Measurements from ENCODE around the gene DOCK3. TPM values are rescaled to one million over a fixed set of nuclear protein-coding genes. Genes with fewer than 3 reads are reported as not detected.

DOCK3 gene
- total and polyA plus RNA-seq, 2 donors (not counting 3 experiments of a cell fraction or from before 2014, with no cell fraction given), result 0.08 to 0.13 TPM

DNA sequence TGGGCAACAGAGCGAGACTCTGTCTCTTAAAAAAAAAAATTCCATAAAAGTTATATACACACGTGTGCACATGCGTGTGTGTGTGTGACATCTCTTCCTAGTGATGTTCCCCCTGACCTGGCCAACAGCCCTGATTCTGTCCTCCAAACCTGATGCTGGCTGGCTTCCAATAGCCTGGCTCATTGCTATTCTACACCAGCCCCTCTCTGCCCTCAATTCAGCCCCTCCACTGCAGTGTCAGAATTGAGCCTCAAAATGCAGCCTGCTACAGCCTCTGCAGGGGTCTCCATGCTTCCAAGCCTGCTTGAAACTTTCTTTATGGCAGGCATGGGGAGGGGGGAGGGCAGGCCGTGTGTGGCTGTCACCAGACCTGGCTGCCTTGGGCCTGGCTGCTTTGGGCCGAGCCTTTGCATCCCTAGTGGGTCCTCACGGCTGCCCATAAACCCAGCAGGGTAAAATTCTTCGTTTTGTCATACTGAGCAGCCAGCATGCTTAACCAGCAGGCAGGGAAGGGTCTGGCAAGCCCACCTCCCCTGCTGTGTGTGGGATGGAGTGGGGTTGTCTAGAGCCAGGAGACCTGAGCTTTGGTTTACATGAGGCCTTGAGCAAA, 22.7 kb upstream of the DOCK3 start:
- no peaks in the 10 kb centered on the region for H4K20me1 ChIP-seq (replicated peaks; ENCODE audit: control insufficient read depth, extremely low read depth, insufficient read depth, low read length)
- H3K27me3 ChIP-seq (ENCODE audit: control insufficient read depth in 2 of 2, insufficient read depth in 2 of 2, low read length in 2 of 2), result no peaks in the 10 kb centered on the region
- H3K4me3 ChIP-seq (replicated peaks in 1 of 3; ENCODE audit: insufficient read depth in 1 of 3, low read depth in 1 of 3, low read length in 3 of 3), result no peak overlapping the region
- no peak overlapping the region for H3K9ac ChIP-seq (replicated peaks; ENCODE audit: extremely low read depth, insufficient read depth, low read length)
- no peak overlapping the region for H3K27ac ChIP-seq (ENCODE audit: insufficient read depth, low read depth, low read length)
- H2AFZ ChIP-seq (ENCODE audit: low read depth, low read length), result no peak overlapping the region
- H3K9me3 ChIP-seq (replicated peaks; ENCODE audit: control insufficient read depth, insufficient read depth, low read length), result no peaks in the 10 kb centered on the region
- H3K4me1 ChIP-seq (ENCODE audit: control insufficient read depth, extremely low read depth, insufficient read depth, low read length), result no peaks in the 10 kb centered on the region
- intact Hi-C loops (cut with micrococcal nuclease) (loop anchor here (1.0 kb wide), 2 partner anchors 36 to 80 kb away; no protein-coding TSS in a partner anchor), dilution Hi-C loops (cut with MboI; ENCODE audit: extremely low pct_ligation_motif_present, low sequenced_read_pairs) (no loop called here)
- ChIA-PET POLR2A (no interaction called here), CTCF (interaction anchor here (0.6 to 4.0 kb wide), 12 partner anchors 10 to 720 kb away, joined by 3 to 65 read pairs (median 6); partner anchors contain the start of genes HEMK1 and MAPKAPK3)
- TF ChIP-seq, protein P1, sequence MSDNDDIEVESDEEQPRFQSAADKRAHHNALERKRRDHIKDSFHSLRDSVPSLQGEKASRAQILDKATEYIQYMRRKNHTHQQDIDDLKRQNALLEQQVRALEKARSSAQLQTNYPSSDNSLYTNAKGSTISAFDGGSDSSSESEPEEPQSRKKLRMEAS (IDR thresholded peaks at IDR 0.05; ENCODE audit: insufficient read depth, insufficient read length), result no peak
- no peak for TF ChIP-seq MYC (IDR thresholded peaks at IDR 0.05; ENCODE audit: low read depth, low read length)
- no peak for TF ChIP-seq FOS (IDR thresholded peaks at IDR 0.05; ENCODE audit: borderline replicate concordance, insufficient read depth, low read length)
- TF ChIP-seq EZH2 (IDR thresholded peaks at IDR 0.05; ENCODE audit: borderline replicate concordance, low read depth, low read length, severe bottlenecking), result no peak
- TF ChIP-seq, protein P2, sequence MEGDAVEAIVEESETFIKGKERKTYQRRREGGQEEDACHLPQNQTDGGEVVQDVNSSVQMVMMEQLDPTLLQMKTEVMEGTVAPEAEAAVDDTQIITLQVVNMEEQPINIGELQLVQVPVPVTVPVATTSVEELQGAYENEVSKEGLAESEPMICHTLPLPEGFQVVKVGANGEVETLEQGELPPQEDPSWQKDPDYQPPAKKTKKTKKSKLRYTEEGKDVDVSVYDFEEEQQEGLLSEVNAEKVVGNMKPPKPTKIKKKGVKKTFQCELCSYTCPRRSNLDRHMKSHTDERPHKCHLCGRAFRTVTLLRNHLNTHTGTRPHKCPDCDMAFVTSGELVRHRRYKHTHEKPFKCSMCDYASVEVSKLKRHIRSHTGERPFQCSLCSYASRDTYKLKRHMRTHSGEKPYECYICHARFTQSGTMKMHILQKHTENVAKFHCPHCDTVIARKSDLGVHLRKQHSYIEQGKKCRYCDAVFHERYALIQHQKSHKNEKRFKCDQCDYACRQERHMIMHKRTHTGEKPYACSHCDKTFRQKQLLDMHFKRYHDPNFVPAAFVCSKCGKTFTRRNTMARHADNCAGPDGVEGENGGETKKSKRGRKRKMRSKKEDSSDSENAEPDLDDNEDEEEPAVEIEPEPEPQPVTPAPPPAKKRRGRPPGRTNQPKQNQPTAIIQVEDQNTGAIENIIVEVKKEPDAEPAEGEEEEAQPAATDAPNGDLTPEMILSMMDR (IDR thresholded peaks at IDR 0.05; ENCODE audit: extremely low read depth in 1 of 2, insufficient read depth in 1 of 2, low read depth in 1 of 2, low read length in 2 of 2), result no peak
- no peak for TF ChIP-seq GATA2 (IDR thresholded peaks at IDR 0.05; ENCODE audit: insufficient read depth, insufficient read length, low read depth, low read length)
- no peak for TF ChIP-seq POLR2AphosphoS5 (IDR thresholded peaks at IDR 0.05; ENCODE audit: insufficient read depth, low read depth, low read length)
- TF ChIP-seq POLR2A (IDR thresholded peaks at IDR 0.05; ENCODE audit: low read depth, low read length), result no peak
- no peak for TF ChIP-seq JUN (IDR thresholded peaks at IDR 0.05; ENCODE audit: borderline replicate concordance, insufficient read depth, insufficient read length, low read depth)
- DNase-seq (ENCODE audit: low read depth, low spot score) (no peak), FAIRE-seq (no peak)
- peaks cover 0 to 1% of the 10 kb centered on the region in 2 experiments for H3K36me3 ChIP-seq (ENCODE audit: control insufficient read depth in 2 of 2, extremely low read depth in 1 of 2, insufficient read depth in 2 of 2, low read length in 2 of 2)
- no peaks in the 10 kb centered on the region for H3K79me2 ChIP-seq (ENCODE audit: control insufficient read depth, insufficient read depth, low read length)
- no TSS peak for BruUV-seq (replicated peaks)
- H3K4me2 ChIP-seq (ENCODE audit: insufficient read depth, low read length), result no peak overlapping the region
- no peaks in the 10 kb centered on the region for H3K9me1 ChIP-seq (replicated peaks; ENCODE audit: control insufficient read depth, extremely low read depth, insufficient read depth, low read length)

Measured in endothelial cell of umbilical vein (primary cell).